MCF 10A (cell line): Measurements from ENCODE around the gene MYO3A. TPM values are rescaled to one million over a fixed set of nuclear protein-coding genes. Genes with fewer than 3 reads are reported as not detected.

ENCODE experiments used
- BruUV-seq: library from RNA; stranded (reverse); fragments of 400-500 nt; replicated peaks from 2 replicates; lab custom pipeline; 2021; lab: Mats Ljungman, UMichigan
- CTCF ChIA-PET: fragments of 300-600 bp; sonication (Branson Sonifier 250); formaldehyde crosslinking; extraction: SDS; loops from one replicate; lab custom pipeline; 2021; ENCODE audit warnings: antibody characterized with exemption, inconsistent platforms; lab: Yijun Ruan, JAX
- POLR2A ChIA-PET: fragments of 300-600, 350-650 bp; sonication (Branson Sonifier 250); formaldehyde crosslinking; extraction: SDS; loops from one replicate; lab custom pipeline; 2020; ENCODE audit warnings: antibody characterized with exemption, inconsistent platforms; lab: Yijun Ruan, JAX
- DNase-seq: peaks from one replicate; pipeline ENCODE4 v3.0.0-alpha.2; 2018; ENCODE audit not compliant: unreplicated experiment
- H3K27ac Mint-ChIP-seq: one replicate; pipeline ENCODE4 v1.8.0; 2022; ENCODE audit warnings: mild to moderate bottlenecking, low read depth, mixed read lengths; ENCODE audit not compliant: unreplicated experiment
- H3K27me3 Mint-ChIP-seq: one replicate; pipeline ENCODE4 v1.8.0; 2022; ENCODE audit warnings: mixed read lengths; ENCODE audit not compliant: insufficient read depth, unreplicated experiment
- H3K36me3 Mint-ChIP-seq: one replicate; pipeline ENCODE4 v1.8.0; 2022; ENCODE audit warnings: mild to moderate bottlenecking, moderate library complexity, mixed read lengths; ENCODE audit not compliant: insufficient read depth, unreplicated experiment
- H3K4me1 Mint-ChIP-seq: one replicate; pipeline ENCODE4 v1.8.0; 2022; ENCODE audit warnings: mixed read lengths; ENCODE audit not compliant: insufficient read depth, unreplicated experiment
- H3K4me3 Mint-ChIP-seq: one replicate; pipeline ENCODE4 v1.8.0; 2022; ENCODE audit warnings: mild to moderate bottlenecking, moderate library complexity, mixed read lengths; ENCODE audit not compliant: unreplicated experiment
- H3K9me3 Mint-ChIP-seq: one replicate; pipeline ENCODE4 v1.8.0; 2022; ENCODE audit warnings: mixed read lengths; ENCODE audit not compliant: unreplicated experiment
- CTCF ChIP-seq: fragments of 200-600 bp; IDR thresholded peaks from one replicate; pipeline ENCODE4 v1.8.0; 2022; ENCODE audit warnings: antibody characterized with exemption, mild to moderate bottlenecking; ENCODE audit not compliant: unreplicated experiment
- intact Hi-C: fragments of 100-400 bp; cut with micrococcal nuclease; formaldehyde crosslinking; loops from 2 replicates; pipeline ENCODE4 v1.14.1; 2022
- total RNA-seq: library from RNA; stranded (reverse); gene quantifications from 2 replicates; pipeline ENCODE4 v1.2.3, GENCODE V29; 2022

MYO3A gene
- total RNA-seq, 1 experiment from 2014 or later: not detected

- Mint-ChIP-seq H3K9me3 (no peaks in the 10 kb centered on the region), H3K4me3 (no peak overlapping the region), H3K27me3 (peaks cover 31% of the 10 kb centered on the region), H3K4me1 (peaks cover 9% of the 10 kb centered on the region), H3K36me3 (peaks cover 6% of the 10 kb centered on the region), H3K27ac (no peak overlapping the region)
- no TSS peak for BruUV-seq
- CTCF ChIA-PET: interaction anchor here (0.6 kb wide), 2 partner anchors 9 to 40 kb away, joined by 3 read pairs; no protein-coding TSS in a partner anchor
- no peak for TF ChIP-seq CTCF
- POLR2A ChIA-PET: no interaction called here
- intact Hi-C loops: no loop called here
- DNase-seq: no peak
Observed at GRCh38 chr10:26249681-26250080, 315.7 kb downstream of the MYO3A start.

GRCh38 chr10:26251925-26252324, 317.9 kb downstream of the MYO3A start:
- DNase-seq: peak; percentile 55
- Mint-ChIP-seq H3K4me3 (no peak overlapping the region), H3K36me3 (peaks cover 6% of the 10 kb centered on the region), H3K27me3 (peaks cover 41% of the 10 kb centered on the region), H3K9me3 (no peaks in the 10 kb centered on the region), H3K27ac (no peak overlapping the region), H3K4me1 (peaks cover 10% of the 10 kb centered on the region)
- no peak for TF ChIP-seq CTCF
- intact Hi-C loops: no loop called here
- ChIA-PET POLR2A (no interaction called here), CTCF (interaction anchor here (0.6 to 1.3 kb wide), 4 partner anchors 9 to 375 kb away, joined by 3 to 6 read pairs (median 3); no protein-coding TSS in a partner anchor)
- BruUV-seq: no TSS peak

- no peak overlapping the region for H3K27ac Mint-ChIP-seq
- DNase-seq: peak; percentile 8
- H3K4me1 Mint-ChIP-seq: peaks cover 10% of the 10 kb centered on the region
- BruUV-seq: no TSS peak
- no peak overlapping the region for H3K4me3 Mint-ChIP-seq
- no peak for TF ChIP-seq CTCF
- POLR2A ChIA-PET: no interaction called here
- intact Hi-C loops: no loop called here
- H3K9me3 Mint-ChIP-seq: no peaks in the 10 kb centered on the region
- peaks cover 6% of the 10 kb centered on the region for H3K36me3 Mint-ChIP-seq
- H3K27me3 Mint-ChIP-seq: peaks cover 68% of the 10 kb centered on the region
- CTCF ChIA-PET: no interaction called here
Observed at GRCh38 chr10:26254616-26255015, 320.6 kb downstream of the MYO3A start.

- TF ChIP-seq CTCF: no peak
- no TSS peak for BruUV-seq
- CTCF ChIA-PET: no interaction called here
Observed at GRCh38 chr10:26259341-26259740, 325.3 kb downstream of the MYO3A start.

More at GRCh38 chr10:26259341-26259740, 325.3 kb downstream of the MYO3A start:
- Mint-ChIP-seq H3K4me3 (no peak overlapping the region), H3K9me3 (no peaks in the 10 kb centered on the region), H3K36me3 (no peaks in the 10 kb centered on the region), H3K4me1 (peaks cover 4% of the 10 kb centered on the region), H3K27ac (no peak overlapping the region), H3K27me3 (peaks cover 89% of the 10 kb centered on the region)
- DNase-seq: no peak
- intact Hi-C loops: no loop called here
- POLR2A ChIA-PET: no interaction called here
